Measurements from ENCODE around the gene MIPOL1. TPM values are rescaled to one million over a fixed set of nuclear protein-coding genes. Genes with fewer than 3 reads are reported as not detected.
A peak's percentile ranks its signal among the peaks of the same experiment; 100 is the strongest.

The MIPOL1 gene
- total and polyA plus RNA-seq, 2 of the 13 experiments (the other 11 are each of a cell fraction or from before 2014, with no cell fraction given) = 8.6 to 34.2 TPM

- POLR2A ChIA-PET = no interaction called here
- FAIRE-seq = no peak
- in situ Hi-C loops (cut with HindIII; ENCODE audit: extremely low pct_ligation_motif_present, low pct_unique_long_range_greater_than_20kb) = loop anchor here (5.0 kb wide), 1 partner anchor 503 kb away; no protein-coding TSS in a partner anchor
- no peak overlapping the region for H3K4me3 ChIP-seq (replicated peaks in 1 of 3; ENCODE audit: insufficient read depth in 1 of 3, low read depth in 2 of 3, low read length in 3 of 3)
- no peak overlapping the region for H3K9ac ChIP-seq (ENCODE audit: insufficient read depth, low read depth, low read length)
- no peaks in the 10 kb centered on the region for H3K4me1 ChIP-seq (ENCODE audit: insufficient read depth, low read length)
- peak; percentile 63 for DNase-seq (ENCODE audit: low spot score)
- CTCF ChIA-PET (ENCODE audit: low intra/inter-chr PET ratio, low total read pairs) = interaction anchor here (0.6 to 2.7 kb wide), 11 partner anchors 47 to 595 kb away, joined by 3 to 24 read pairs (median 4); partner anchors contain the start of gene MIPOL1
- H2AFZ ChIP-seq (ENCODE audit: low read length) = no peak overlapping the region
- ATAC-seq = peak; percentile 75
- H3K27me3 ChIP-seq (ENCODE audit: control insufficient read depth in 1 of 2, insufficient read depth in 2 of 2, low read length in 2 of 2) = no peaks in the 10 kb centered on the region
- H3K79me2 ChIP-seq (ENCODE audit: insufficient read depth, low read length) = no peaks in the 10 kb centered on the region
- 3% methylated on average over 3 of the region's 3 CpGs for WGBS (ENCODE audit: low lambda C conversion rate)
- H3K27ac ChIP-seq (ENCODE audit: extremely low read length, insufficient read depth, low read length) = no peak overlapping the region
- no peaks in the 10 kb centered on the region for H4K20me1 ChIP-seq (ENCODE audit: insufficient read depth, low read length)
- intact Hi-C loops (cut with micrococcal nuclease; ENCODE audit: unreplicated experiment) = loop anchor here (1.0 kb wide), 4 partner anchors 80 to 502 kb away; no protein-coding TSS in a partner anchor
- H3K4me2 ChIP-seq (ENCODE audit: low read depth, low read length) = no peak overlapping the region
- H3K9me3 ChIP-seq (ENCODE audit: low read length) = peaks cover 4% of the 10 kb centered on the region; the same call in 1 of the 2 replicates
- H3K36me3 ChIP-seq (replicated peaks in 1 of 2; ENCODE audit: control insufficient read depth in 1 of 2, insufficient read depth in 2 of 2, low read length in 2 of 2) = no peaks in the 10 kb centered on the region
- no TSS peak for BruUV-seq (replicated peaks)
- TF ChIP-seq ZNF792 (CRISPR knock-in tag; IDR thresholded peaks at IDR 0.05) (no peak), KMT2A (CRISPR knock-in tag; IDR thresholded peaks at IDR 0.05) (no peak), SKIL (CRISPR knock-in tag; IDR thresholded peaks at IDR 0.05; ENCODE audit: borderline replicate concordance) (no peak), ZNF687 (CRISPR knock-in tag; IDR thresholded peaks at IDR 0.05) (no peak), ZNF740 (CRISPR knock-in tag; IDR thresholded peaks at IDR 0.05) (no peak), ZNF567 (CRISPR knock-in tag; IDR thresholded peaks at IDR 0.05; ENCODE audit: borderline replicate concordance) (no peak), SRF (IDR thresholded peaks at IDR 0.05; ENCODE audit: low read depth, low read length) (no peak), SMC3 (IDR thresholded peaks at IDR 0.05; ENCODE audit: low read length) (peak; percentile 51; the same call in 1 of the 2 replicates), KLF12 (CRISPR knock-in tag; IDR thresholded peaks at IDR 0.05; ENCODE audit: borderline replicate concordance) (no peak), ZFP41 (CRISPR knock-in tag; IDR thresholded peaks at IDR 0.05; ENCODE audit: borderline replicate concordance) (no peak)
- TF ChIP-seq, protein P1, sequence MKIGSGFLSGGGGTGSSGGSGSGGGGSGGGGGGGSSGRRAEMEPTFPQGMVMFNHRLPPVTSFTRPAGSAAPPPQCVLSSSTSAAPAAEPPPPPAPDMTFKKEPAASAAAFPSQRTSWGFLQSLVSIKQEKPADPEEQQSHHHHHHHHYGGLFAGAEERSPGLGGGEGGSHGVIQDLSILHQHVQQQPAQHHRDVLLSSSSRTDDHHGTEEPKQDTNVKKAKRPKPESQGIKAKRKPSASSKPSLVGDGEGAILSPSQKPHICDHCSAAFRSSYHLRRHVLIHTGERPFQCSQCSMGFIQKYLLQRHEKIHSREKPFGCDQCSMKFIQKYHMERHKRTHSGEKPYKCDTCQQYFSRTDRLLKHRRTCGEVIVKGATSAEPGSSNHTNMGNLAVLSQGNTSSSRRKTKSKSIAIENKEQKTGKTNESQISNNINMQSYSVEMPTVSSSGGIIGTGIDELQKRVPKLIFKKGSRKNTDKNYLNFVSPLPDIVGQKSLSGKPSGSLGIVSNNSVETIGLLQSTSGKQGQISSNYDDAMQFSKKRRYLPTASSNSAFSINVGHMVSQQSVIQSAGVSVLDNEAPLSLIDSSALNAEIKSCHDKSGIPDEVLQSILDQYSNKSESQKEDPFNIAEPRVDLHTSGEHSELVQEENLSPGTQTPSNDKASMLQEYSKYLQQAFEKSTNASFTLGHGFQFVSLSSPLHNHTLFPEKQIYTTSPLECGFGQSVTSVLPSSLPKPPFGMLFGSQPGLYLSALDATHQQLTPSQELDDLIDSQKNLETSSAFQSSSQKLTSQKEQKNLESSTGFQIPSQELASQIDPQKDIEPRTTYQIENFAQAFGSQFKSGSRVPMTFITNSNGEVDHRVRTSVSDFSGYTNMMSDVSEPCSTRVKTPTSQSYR (CRISPR knock-in tag; IDR thresholded peaks at IDR 0.05; ENCODE audit: borderline replicate concordance) = no peak
- TF ChIP-seq, protein P2, sequence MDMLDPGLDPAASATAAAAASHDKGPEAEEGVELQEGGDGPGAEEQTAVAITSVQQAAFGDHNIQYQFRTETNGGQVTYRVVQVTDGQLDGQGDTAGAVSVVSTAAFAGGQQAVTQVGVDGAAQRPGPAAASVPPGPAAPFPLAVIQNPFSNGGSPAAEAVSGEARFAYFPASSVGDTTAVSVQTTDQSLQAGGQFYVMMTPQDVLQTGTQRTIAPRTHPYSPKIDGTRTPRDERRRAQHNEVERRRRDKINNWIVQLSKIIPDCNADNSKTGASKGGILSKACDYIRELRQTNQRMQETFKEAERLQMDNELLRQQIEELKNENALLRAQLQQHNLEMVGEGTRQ (IDR thresholded peaks at IDR 0.05; ENCODE audit: low read depth, low read length) = no peak
- TF ChIP-seq, protein P2 (CRISPR knock-in tag; IDR thresholded peaks at IDR 0.05; ENCODE audit: borderline replicate concordance) = no peak
Measured at GRCh38 chr14:37150414-37150813, 47.3 kb upstream of the MIPOL1 start.
